Smooth muscle cell (in vitro differentiated cells): ENCODE measurements around the gene CAST. TPM values are rescaled to one million over a fixed set of nuclear protein-coding genes. Genes with fewer than 3 reads are reported as not detected.
A peak's percentile ranks its signal among the peaks of the same experiment; 100 is the strongest.

Source experiments
- DNase-seq: peaks from one replicate; lab custom pipeline; 2025; ENCODE audit not compliant: unreplicated experiment; lab: John Stamatoyannopoulos, UW
- H2AFZ ChIP-seq: fragments of 200-600 bp; sonication (generic); 2 replicates; pipeline ENCODE4 v1.6.0; 2016; ENCODE audit warnings: antibody characterized with exemption, low read depth, mild to moderate bottlenecking
- H3F3A ChIP-seq: fragments of 200-600 bp; sonication (generic); 2 replicates; pipeline ENCODE4 v1.6.0; 2017; ENCODE audit warnings: antibody characterized with exemption, low read depth
- H3K27ac ChIP-seq: fragments of 200-600 bp; sonication (generic); 2 replicates; pipeline ENCODE4 v1.5.1; 2016; ENCODE audit warnings: low read depth, mild to moderate bottlenecking
- H3K27me3 ChIP-seq: fragments of 200-600 bp; sonication (generic); 2 replicates; pipeline ENCODE4 v1.6.1; 2016; ENCODE audit warnings: low read depth, mild to moderate bottlenecking
- H3K36me3 ChIP-seq: fragments of 200-600 bp; sonication (generic); 2 replicates; pipeline ENCODE4 v1.5.1; 2016; ENCODE audit warnings: low read depth
- H3K4me1 ChIP-seq: fragments of 200-600 bp; sonication (generic); 2 replicates; pipeline ENCODE4 v1.5.1; 2016; ENCODE audit warnings: low read depth
- H3K4me2 ChIP-seq: fragments of 200-600 bp; sonication (generic); 2 replicates; pipeline ENCODE4 v1.6.0; 2016; ENCODE audit warnings: mild to moderate bottlenecking
- H3K4me3 ChIP-seq: fragments of 200-600 bp; sonication (generic); 2 replicates; pipeline ENCODE4 v1.5.1; 2016; ENCODE audit warnings: mild to moderate bottlenecking
- H3K79me2 ChIP-seq: fragments of 200-600 bp; sonication (generic); 2 replicates; pipeline ENCODE4 v1.6.0; 2016; ENCODE audit warnings: low read depth, mild to moderate bottlenecking
- H3K9ac ChIP-seq: fragments of 200-600 bp; sonication (generic); 2 replicates; pipeline ENCODE4 v1.6.0; 2016; ENCODE audit warnings: low read depth
- H3K9me3 ChIP-seq: fragments of 200-600 bp; sonication (generic); replicated peaks from 2 replicates; pipeline ENCODE4 v1.5.1; 2016; ENCODE audit warnings: low read depth
- H4K20me1 ChIP-seq: fragments of 200-600 bp; sonication (generic); 2 replicates; pipeline ENCODE4 v1.6.0; 2016; ENCODE audit warnings: low read depth
- WGBS: methylation state at CpG from one replicate; pipeline ENCODE4 v1.1.7; 2016; ENCODE audit warnings: low lambda C conversion rate; 5-methylcytosine and 5-hydroxymethylcytosine counted together
- polyA plus RNA-seq: library from polyadenylated mRNA; unstranded; fragments of >200 nt; fragmentation: Nextera tagmentation; extraction: Ambion mirVana; gene quantifications from 2 replicates; pipeline ENCODE4 v1.2.1, GENCODE V29; 2016
- total RNA-seq: library from RNA; depleted of rRNA; stranded (reverse); fragments of >200 nt; gene quantifications from 2 replicates; pipeline ENCODE4 v1.2.3, GENCODE V29; 2014
- TF ChIP-seq, protein P1 (sequence below): fragments of 200-600 bp; sonication (generic); IDR thresholded peaks from 2 replicates; pipeline ENCODE4 v1.5.1; 2017; ENCODE audit warnings: borderline replicate concordance, mild to moderate bottlenecking, antibody characterized with exemption; ENCODE audit not compliant: insufficient read depth, poor library complexity, severe bottlenecking

The CAST gene
- total and polyA plus RNA-seq, 2 experiments from 2014 or later: 76.2 to 189 TPM

DNA sequence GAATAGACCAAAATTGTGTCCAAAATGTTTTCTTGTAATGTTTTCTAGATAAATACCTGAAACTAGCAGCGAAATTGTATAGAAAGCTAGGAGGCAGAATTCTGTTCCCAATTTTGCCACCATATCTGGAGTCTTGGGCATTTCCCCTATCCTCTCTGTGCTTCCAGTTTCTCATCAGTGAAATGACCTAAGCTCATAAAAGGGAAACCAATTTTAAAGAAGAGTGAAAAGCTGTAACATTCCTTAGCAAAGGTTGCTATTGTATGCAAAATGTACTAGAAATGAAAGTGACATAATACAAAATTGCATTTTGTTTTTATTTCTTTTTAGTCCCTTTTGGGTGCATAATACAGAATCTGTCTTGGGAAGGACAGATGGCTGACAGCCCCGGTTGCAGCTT, 36.8 kb upstream of the CAST start:
- TF ChIP-seq, protein P1, sequence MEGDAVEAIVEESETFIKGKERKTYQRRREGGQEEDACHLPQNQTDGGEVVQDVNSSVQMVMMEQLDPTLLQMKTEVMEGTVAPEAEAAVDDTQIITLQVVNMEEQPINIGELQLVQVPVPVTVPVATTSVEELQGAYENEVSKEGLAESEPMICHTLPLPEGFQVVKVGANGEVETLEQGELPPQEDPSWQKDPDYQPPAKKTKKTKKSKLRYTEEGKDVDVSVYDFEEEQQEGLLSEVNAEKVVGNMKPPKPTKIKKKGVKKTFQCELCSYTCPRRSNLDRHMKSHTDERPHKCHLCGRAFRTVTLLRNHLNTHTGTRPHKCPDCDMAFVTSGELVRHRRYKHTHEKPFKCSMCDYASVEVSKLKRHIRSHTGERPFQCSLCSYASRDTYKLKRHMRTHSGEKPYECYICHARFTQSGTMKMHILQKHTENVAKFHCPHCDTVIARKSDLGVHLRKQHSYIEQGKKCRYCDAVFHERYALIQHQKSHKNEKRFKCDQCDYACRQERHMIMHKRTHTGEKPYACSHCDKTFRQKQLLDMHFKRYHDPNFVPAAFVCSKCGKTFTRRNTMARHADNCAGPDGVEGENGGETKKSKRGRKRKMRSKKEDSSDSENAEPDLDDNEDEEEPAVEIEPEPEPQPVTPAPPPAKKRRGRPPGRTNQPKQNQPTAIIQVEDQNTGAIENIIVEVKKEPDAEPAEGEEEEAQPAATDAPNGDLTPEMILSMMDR: no peak
- no peaks in the 10 kb centered on the region for H3K36me3 ChIP-seq
- H3K9ac ChIP-seq: no peak overlapping the region
- no peaks in the 10 kb centered on the region for H3K9me3 ChIP-seq
- H3K4me1 ChIP-seq: no peaks in the 10 kb centered on the region
- H3K27me3 ChIP-seq: no peaks in the 10 kb centered on the region
- no peaks in the 10 kb centered on the region for H3K79me2 ChIP-seq
- H3K4me2 ChIP-seq: no peak overlapping the region
- 64% methylated on average over 2 of the region's 2 CpGs for WGBS
- H3K4me3 ChIP-seq: no peak overlapping the region
- no peaks in the 10 kb centered on the region for H3F3A ChIP-seq
- no peak overlapping the region for H2AFZ ChIP-seq
- DNase-seq: no peak
- no peaks in the 10 kb centered on the region for H4K20me1 ChIP-seq
- no peak overlapping the region for H3K27ac ChIP-seq

DNA sequence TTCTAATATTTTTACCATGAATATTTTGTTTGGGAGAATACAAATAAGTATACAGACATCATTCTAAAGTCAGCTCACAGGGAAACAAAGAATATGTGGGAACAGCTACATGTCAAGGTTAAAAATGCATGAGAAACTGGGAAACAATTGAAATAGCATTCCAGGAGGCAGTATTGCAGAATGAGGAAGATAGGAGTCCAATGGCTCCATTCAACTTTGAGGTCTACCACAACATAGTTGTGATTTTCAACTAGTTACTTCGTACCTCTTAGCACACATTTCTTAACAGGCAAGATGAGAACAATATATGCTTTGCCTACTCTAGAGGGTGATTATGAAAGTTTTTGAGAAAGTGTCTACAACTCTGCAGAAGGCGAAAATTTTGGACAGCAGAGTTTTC, 35.2 kb upstream of the CAST start:
- Histone ChIP-seq H3K4me1 (no peaks in the 10 kb centered on the region), H3K9ac (no peak overlapping the region), H3K36me3 (no peaks in the 10 kb centered on the region), H3K79me2 (no peaks in the 10 kb centered on the region), H3K4me3 (no peak overlapping the region), H3K9me3 (no peaks in the 10 kb centered on the region), H3K27me3 (no peaks in the 10 kb centered on the region), H2AFZ (no peak overlapping the region), H3F3A (no peaks in the 10 kb centered on the region), H3K4me2 (peak overlapping the region; percentile 25), H4K20me1 (no peaks in the 10 kb centered on the region), H3K27ac (peak overlapping the region; percentile 42)
- TF ChIP-seq, protein P1: no peak
- WGBS: 65% methylated on average over 2 of the region's 2 CpGs
- DNase-seq: no peak

DNA sequence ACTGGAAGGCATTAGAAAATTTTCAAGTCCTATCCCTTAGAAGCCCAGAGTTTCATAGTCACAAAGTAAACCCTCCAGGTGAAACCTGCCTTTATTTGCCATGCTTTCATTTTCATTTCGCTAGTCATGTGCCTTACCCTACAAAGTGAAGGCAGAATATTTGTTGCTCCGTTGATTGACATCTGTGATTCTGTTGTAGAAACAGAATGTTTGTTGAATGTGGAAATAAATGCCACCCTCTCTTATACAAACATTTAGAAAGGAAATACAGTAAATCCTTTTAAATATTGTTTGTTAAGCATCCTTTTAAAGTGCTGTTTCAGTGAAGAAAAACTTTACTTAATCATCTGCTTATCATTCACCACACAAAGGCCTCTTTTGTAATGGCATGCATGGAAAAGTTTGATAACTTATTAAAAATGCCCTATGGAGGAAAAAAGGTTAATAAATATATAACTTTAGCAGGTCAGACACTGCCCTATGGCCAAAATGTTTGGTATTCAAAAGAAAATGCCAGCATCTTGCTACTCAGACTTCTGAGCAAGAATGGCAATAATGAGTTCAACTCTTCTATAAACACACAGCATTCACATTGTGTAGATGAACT, 34.3 kb upstream of the CAST start:
- H3K4me1 ChIP-seq: no peaks in the 10 kb centered on the region
- no peaks in the 10 kb centered on the region for H3K9me3 ChIP-seq
- TF ChIP-seq, protein P1: no peak
- H2AFZ ChIP-seq: no peak overlapping the region
- no peak overlapping the region for H3K4me3 ChIP-seq
- H3K27ac ChIP-seq: peak overlapping the region; percentile 42
- no peaks in the 10 kb centered on the region for H3K36me3 ChIP-seq
- 99% methylated on average over 2 of the region's 2 CpGs for WGBS
- peak overlapping the region; percentile 6 for H3K4me2 ChIP-seq
- no peaks in the 10 kb centered on the region for H3F3A ChIP-seq
- H3K27me3 ChIP-seq: no peaks in the 10 kb centered on the region
- no peak overlapping the region for H3K9ac ChIP-seq
- H3K79me2 ChIP-seq: no peaks in the 10 kb centered on the region
- no peak for DNase-seq
- H4K20me1 ChIP-seq: no peaks in the 10 kb centered on the region

DNA sequence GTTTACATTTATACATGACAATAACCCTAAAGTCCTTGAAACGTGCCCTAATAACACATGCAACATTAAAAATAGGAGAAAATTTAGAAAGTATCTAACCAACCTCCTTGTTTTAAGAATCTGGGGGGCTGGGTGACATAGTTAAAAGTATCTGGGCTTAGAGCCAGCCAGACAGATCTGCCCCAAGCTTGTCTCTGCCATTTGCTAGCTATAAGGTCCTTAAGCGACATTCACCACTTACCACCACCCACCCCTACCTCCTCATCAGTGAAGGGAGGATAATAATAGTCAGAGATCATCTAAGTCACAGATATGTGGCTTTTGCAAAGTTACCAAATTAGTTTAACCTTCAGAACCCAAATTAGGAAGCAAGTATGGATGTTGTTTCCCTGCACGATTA, 33.8 kb upstream of the CAST start:
- Histone ChIP-seq H3K27ac (no peak overlapping the region), H3K4me2 (no peak overlapping the region), H2AFZ (no peak overlapping the region)

More for the DNA sequence above, 33.8 kb upstream of the CAST start:
- Histone ChIP-seq H3K27me3 (no peaks in the 10 kb centered on the region), H3K4me1 (peaks cover under 1% of the 10 kb centered on the region), H3K4me3 (no peak overlapping the region), H3K9me3 (no peaks in the 10 kb centered on the region), H3F3A (peaks cover 1% of the 10 kb centered on the region), H3K9ac (no peak overlapping the region), H4K20me1 (no peaks in the 10 kb centered on the region), H3K79me2 (no peaks in the 10 kb centered on the region), H3K36me3 (no peaks in the 10 kb centered on the region)
- TF ChIP-seq, protein P1: no peak
- WGBS: 87% methylated on average over 3 of the region's 3 CpGs
- DNase-seq: no peak
